Choroid plexus epithelial cell (primary cell): ENCODE measurements around the gene RAB36.
"Not testable (repeated sequence)": the region's sequence is repeated elsewhere in the genome, so short reads cannot be mapped to it uniquely, and the experiment has no call there.

ENCODE experiments used
- DNase-seq: peaks from one replicate; pipeline ENCODE4 v3.0.0-alpha.2; 2010; ENCODE audit warnings: low read depth
- H3K4me3 ChIP-seq: 2 replicates; pipeline ENCODE4 v1.5.1; 2011; ENCODE audit warnings: low read depth, mild to moderate bottlenecking, control low read depth, low read length, moderate library complexity
- TF ChIP-seq, protein P1 (sequence below): conservative IDR thresholded peaks from 2 replicates; pipeline ENCODE4 v1.5.1; 2011; ENCODE audit warnings: low read depth, mild to moderate bottlenecking, control low read depth, inconsistent platforms, low read length, moderate library complexity

Gene RAB36

DNA sequence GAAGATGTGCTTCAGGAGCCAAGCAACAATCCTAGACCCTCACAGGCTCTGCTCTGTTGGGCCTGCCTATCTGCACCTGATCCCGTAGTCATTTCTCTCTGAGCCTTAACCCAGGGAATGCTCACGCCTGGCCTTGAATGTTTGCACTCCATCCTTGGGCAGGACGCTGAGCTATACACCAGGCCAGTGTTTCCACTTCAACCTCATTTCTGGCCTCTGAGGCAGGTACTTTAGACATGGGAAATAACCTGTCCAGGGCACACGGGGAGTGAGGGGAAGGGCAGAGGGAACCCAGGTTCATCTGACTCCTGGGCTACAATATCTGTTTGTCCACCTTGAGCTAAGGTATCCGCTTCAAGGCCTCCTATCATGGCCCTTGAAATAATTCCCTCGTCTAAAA lies 13.3 kb upstream of the RAB36 start:
- DNase-seq: no peak
- H3K4me3 ChIP-seq: no peak overlapping the region
- TF ChIP-seq, protein P1, sequence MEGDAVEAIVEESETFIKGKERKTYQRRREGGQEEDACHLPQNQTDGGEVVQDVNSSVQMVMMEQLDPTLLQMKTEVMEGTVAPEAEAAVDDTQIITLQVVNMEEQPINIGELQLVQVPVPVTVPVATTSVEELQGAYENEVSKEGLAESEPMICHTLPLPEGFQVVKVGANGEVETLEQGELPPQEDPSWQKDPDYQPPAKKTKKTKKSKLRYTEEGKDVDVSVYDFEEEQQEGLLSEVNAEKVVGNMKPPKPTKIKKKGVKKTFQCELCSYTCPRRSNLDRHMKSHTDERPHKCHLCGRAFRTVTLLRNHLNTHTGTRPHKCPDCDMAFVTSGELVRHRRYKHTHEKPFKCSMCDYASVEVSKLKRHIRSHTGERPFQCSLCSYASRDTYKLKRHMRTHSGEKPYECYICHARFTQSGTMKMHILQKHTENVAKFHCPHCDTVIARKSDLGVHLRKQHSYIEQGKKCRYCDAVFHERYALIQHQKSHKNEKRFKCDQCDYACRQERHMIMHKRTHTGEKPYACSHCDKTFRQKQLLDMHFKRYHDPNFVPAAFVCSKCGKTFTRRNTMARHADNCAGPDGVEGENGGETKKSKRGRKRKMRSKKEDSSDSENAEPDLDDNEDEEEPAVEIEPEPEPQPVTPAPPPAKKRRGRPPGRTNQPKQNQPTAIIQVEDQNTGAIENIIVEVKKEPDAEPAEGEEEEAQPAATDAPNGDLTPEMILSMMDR: no peak

DNA sequence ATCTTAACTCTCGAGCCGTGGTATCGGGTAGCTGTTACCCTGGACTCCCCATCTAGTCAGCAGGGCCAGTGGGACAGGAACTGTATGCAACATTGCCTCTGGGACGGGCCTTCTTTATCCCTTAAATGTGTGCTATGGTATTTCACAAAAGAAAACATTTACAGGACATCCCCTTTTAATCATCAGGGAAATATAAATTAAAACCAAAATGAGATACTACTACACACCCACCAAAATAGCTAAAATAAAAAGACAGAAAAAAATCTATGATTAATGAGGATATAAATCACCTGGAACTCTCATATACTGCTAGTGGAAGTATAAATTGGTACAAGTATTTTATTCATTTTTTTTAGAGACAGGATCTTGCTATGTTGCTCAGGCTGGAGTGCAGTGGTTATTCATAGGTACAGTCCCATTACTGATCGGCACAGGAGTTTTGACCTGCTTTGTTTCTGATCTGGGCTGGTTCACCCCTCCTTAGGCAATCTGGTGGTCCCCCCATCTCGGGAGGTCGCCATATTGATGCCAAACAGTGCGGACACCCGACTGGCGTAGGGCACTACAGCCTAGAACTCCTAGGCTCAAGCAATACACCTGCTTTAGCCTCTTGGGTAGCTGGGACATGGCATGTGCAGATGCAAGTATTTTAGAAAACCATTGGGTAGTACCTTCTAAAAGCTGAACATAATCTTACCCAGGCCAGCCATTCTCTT lies 12.7 kb upstream of the RAB36 start:
- no peak for DNase-seq
- H3K4me3 ChIP-seq: no peak overlapping the region
- TF ChIP-seq, protein P1: no peak

DNA sequence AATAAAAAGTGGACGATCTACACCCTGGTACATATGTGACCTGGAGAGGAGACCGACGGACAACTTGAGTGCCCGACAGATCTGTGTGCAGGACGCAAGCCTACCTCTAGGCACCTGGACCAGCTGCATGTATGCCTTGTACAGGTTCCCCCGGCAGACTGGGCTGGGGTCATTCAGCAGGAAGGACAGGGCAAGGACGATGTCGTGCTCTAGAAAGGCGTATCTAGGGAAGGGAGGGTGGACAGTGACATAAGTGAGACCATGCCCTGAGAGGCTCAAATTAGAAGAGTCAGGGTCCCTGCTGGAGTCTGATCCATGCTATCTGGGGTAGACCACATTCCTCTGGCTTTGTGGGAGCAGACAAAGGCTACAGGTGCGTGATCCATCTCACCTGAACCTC lies 11.4 kb upstream of the RAB36 start:
- no peak overlapping the region for H3K4me3 ChIP-seq
- TF ChIP-seq, protein P1: no peak
- DNase-seq: no peak

DNA sequence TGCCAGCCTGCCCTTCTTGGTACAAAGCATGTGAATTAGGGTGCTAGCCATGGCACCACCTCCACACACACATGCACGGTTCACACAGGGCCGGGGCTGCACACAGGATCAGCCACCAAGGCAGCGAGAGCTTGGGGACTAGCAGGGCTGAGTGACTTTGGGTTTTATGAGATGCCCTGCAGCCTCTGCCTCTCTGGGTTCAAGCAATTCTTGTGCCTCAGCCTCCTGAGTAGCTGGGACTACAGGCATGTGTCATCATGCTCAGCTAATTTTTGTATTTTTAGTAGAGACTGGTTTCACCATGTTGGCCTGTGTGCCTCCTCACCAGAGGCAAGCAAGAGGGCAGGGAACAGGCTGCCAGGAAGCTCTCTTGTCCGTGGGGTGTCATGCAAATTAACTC lies 8.3 kb upstream of the RAB36 start:
- DNase-seq, H3K4me3 ChIP-seq: not testable (repeated sequence)

DNA sequence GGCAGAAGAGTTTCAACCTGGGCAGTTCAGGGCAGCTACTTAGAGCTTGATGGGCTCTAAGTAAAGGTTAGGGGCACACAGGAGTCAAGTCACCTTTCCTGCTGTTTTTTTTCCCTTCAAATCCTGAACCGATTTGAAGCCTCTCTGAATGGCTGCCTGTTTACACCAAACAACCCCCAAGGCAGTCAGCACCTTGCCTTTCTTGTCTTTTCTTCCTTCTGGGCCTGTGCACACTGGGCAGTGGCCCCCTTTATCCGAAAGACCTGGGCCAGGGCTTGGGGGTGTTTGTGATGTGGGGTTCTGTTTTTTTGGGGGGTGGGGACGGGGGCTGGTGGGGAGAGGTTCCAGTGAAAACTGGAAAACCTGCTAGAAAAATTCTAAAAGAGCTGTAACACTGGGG lies 7.8 kb upstream of the RAB36 start:
- no peak overlapping the region for H3K4me3 ChIP-seq
- TF ChIP-seq, protein P1: no peak
- no peak for DNase-seq

DNA sequence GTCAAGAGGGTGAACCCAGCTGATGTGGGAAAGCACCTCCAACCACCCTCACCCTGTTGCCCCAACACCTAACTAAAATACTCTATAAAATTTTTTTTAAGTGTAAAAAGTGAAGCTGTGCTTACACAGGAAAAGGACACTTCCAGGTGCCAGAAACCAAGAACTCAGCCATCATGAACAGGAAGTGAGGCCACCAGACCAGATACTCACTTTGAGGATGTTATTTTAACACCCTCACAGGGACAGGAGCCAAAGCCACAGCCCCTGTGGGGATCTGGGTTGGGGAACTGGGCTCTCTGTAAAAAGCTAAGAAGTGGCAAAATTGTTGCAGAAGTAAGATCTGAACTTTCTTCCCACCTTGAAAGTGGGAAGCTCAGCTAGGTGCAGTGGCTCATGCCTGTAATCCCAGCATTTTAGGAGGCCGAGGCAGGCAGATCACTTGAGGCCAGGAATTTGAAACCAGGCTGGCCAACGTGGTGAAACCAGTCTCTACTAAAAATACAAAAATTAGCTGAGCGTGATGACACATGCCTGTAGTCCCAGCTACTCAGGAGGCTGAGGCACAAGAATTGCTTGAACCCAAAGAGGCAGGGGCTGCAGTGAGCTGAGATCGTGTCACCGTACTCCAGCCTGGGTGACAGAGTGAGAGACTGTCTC lies 7.2 kb upstream of the RAB36 start:
- TF ChIP-seq, protein P1: no peak
- peak; percentile 24 for DNase-seq
- H3K4me3 ChIP-seq: no peak overlapping the region

DNA sequence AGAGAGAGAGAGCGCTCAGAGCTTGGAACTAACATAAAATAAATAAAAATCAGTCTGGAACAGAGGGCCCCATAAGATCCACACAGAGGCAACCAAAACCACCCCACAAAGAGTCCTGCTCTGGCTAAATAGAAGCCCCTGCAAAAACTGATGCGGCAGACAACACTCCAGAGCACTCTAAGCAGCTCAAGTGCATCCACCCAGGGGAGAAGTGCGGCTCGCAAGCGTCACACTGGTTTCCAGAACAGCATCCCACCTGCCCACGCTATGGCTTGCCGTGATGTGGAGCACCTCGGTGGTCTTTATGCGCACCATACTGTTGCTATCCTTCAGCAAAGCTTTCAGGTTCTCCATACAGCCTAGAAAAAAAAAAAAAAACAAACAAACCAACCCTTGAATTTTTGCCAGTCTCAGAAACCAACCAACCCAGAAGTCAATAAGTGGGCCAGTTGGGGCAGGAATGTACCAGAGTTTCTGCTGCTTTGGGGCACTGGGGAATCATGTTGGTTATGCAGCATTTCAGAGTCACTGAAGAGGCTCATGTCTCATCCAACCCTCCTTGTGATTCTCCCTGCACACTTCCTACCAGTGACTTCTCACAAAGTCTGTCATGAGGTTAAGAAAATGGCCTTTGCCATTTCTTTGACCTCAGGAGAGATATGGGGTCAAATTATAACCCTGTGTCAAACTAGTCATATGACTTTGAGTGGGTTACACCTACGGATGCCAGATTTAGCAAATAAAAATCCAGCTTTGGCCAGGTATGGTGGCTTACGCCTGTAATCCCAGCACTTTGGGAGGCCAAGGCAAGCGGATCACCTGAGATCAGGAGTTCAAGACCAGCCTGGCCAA lies 6.5 kb upstream of the RAB36 start:
- TF ChIP-seq, protein P1: no peak
- H3K4me3 ChIP-seq: no peak overlapping the region
- no peak for DNase-seq
